Breast epithelium (tissue), 3 donors: ENCODE measurements around the gene R3HDML.

Source experiments
- POLR2A ChIP-seq: fragments of 450-650 bp; IDR thresholded peaks from one replicate; pipeline ENCODE4 v1.6.1; 2016; ENCODE audit warnings: antibody characterized with exemption, mild to moderate bottlenecking, moderate library complexity
- POLR2AphosphoS5 ChIP-seq, 3 donors: sonication (generic); formaldehyde crosslinking; IDR thresholded peaks; one replicate each; pipeline ENCODE4 v1.6.1; 2017; ENCODE audit warnings: antibody characterized with exemption in 3 of 3
- TF ChIP-seq, protein P1 (sequence below), 3 donors: fragments of 450-650 bp; IDR thresholded peaks; one replicate each; pipeline ENCODE4 v1.5.1; 2016 to 2017; ENCODE audit warnings: antibody characterized with exemption in 3 of 3, mild to moderate bottlenecking in 3 of 3, moderate library complexity in 3 of 3

GRCh38 chr20:44361021-44361420 lies 24.2 kb downstream of the R3HDML start:
- TF ChIP-seq POLR2AphosphoS5 (IDR thresholded peaks at IDR 0.05) = no peak
- TF ChIP-seq POLR2A = no peak
- TF ChIP-seq, protein P1, sequence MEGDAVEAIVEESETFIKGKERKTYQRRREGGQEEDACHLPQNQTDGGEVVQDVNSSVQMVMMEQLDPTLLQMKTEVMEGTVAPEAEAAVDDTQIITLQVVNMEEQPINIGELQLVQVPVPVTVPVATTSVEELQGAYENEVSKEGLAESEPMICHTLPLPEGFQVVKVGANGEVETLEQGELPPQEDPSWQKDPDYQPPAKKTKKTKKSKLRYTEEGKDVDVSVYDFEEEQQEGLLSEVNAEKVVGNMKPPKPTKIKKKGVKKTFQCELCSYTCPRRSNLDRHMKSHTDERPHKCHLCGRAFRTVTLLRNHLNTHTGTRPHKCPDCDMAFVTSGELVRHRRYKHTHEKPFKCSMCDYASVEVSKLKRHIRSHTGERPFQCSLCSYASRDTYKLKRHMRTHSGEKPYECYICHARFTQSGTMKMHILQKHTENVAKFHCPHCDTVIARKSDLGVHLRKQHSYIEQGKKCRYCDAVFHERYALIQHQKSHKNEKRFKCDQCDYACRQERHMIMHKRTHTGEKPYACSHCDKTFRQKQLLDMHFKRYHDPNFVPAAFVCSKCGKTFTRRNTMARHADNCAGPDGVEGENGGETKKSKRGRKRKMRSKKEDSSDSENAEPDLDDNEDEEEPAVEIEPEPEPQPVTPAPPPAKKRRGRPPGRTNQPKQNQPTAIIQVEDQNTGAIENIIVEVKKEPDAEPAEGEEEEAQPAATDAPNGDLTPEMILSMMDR (IDR thresholded peaks at IDR 0.05) = no peak
